H1 (cell line): ENCODE measurements around the gene HIVEP2. TPM values are rescaled to one million over a fixed set of nuclear protein-coding genes. Genes with fewer than 3 reads are reported as not detected.

Source experiments
- CTCF ChIA-PET: fragments of 300-600 bp; sonication (Branson Sonifier 250); formaldehyde crosslinking; loops from one replicate; lab custom pipeline; 2021; ENCODE audit not compliant: partially characterized antibody; lab: Charles Lee
- POLR2A ChIA-PET: fragments of 300-600 bp; sonication (Branson Sonifier 250); formaldehyde crosslinking; loops from one replicate; lab custom pipeline; 2021; ENCODE audit warnings: inconsistent platforms; ENCODE audit not compliant: partially characterized antibody; lab: Charles Lee
- DNase-seq, 2 experiments: peaks; one replicate each; pipeline versions ENCODE4 v3.0.0 to v3.0.0-alpha.2; 2010 to 2022; ENCODE audit warnings: low spot score in 2 of 2, low read depth in 1 of 2, mixed read lengths in 1 of 2
- FAIRE-seq: peaks from 2 replicates; lab custom pipeline; 2011; peaks lifted over from hg19 to GRCh38; lab: Jason Lieb, UNC
- H2AFZ ChIP-seq: 2 replicates; pipeline ENCODE4 v1.8.1; 2012; ENCODE audit warnings: low read length, inconsistent platforms
- H2AK5ac ChIP-seq: 2 replicates; pipeline ENCODE4 v1.6.1; 2013; ENCODE audit warnings: low read depth, low read length
- H2BK120ac ChIP-seq: replicated peaks from 2 replicates; pipeline ENCODE3; 2013; ENCODE audit warnings: low read depth, low read length, inconsistent platforms
- H2BK12ac ChIP-seq: 2 replicates; pipeline ENCODE4 v1.6.1; 2013; ENCODE audit warnings: low read depth, low read length
- H2BK15ac ChIP-seq: 2 replicates; pipeline ENCODE4 v1.6.1; 2013; ENCODE audit warnings: low read length
- H2BK20ac ChIP-seq: 2 replicates; pipeline ENCODE4 v1.6.1; 2013; ENCODE audit warnings: low read length
- H2BK5ac ChIP-seq: 2 replicates; pipeline ENCODE4 v1.6.1; 2013; ENCODE audit warnings: low read depth, low read length
- H3K14ac ChIP-seq: 2 replicates; pipeline ENCODE4 v1.6.1; 2013; ENCODE audit warnings: inconsistent platforms; ENCODE audit not compliant: insufficient read length
- H3K18ac ChIP-seq: 2 replicates; pipeline ENCODE4 v1.6.1; 2013; ENCODE audit warnings: low read length; ENCODE audit errors: extremely low read depth
- H3K23ac ChIP-seq: 2 replicates; pipeline ENCODE4 v1.6.1; 2013; ENCODE audit warnings: inconsistent platforms; ENCODE audit not compliant: insufficient read length
- H3K23me2 ChIP-seq: 2 replicates; pipeline ENCODE4 v1.6.1; 2013; ENCODE audit warnings: low read depth, low read length
- H3K27ac ChIP-seq: 2 replicates; pipeline ENCODE4 v1.6.1; 2011; ENCODE audit warnings: low read depth, low read length, inconsistent platforms
- H3K27me3 ChIP-seq, 4 experiments: replicated peaks in 1 of 4; 1 replicate in 1 of 4; 2 replicates in 3 of 4; pipeline versions ENCODE4 v1.6.1 to v1.8.1; 2011 to 2013; ENCODE audit warnings: low read length in 3 of 4, mild to moderate bottlenecking in 3 of 4, inconsistent platforms in 2 of 4, mixed read lengths in 2 of 4, moderate library complexity in 1 of 4; ENCODE audit not compliant: control insufficient read depth in 3 of 4, insufficient read depth in 3 of 4; ENCODE audit errors: extremely low read depth in 1 of 4
- H3K36me3 ChIP-seq, 4 experiments: 2 replicates each; pipeline versions ENCODE4 v1.6.1 to v1.8.1; 2011 to 2013; ENCODE audit warnings: mild to moderate bottlenecking in 4 of 4, low read length in 3 of 4, moderate library complexity in 2 of 4, control low read depth in 1 of 4, inconsistent platforms in 1 of 4; ENCODE audit not compliant: insufficient read depth in 4 of 4, control insufficient read depth in 2 of 4
- H3K4ac ChIP-seq: replicated peaks from 2 replicates; pipeline ENCODE3; 2013; ENCODE audit warnings: low read length, low read depth, mixed read lengths, inconsistent platforms; ENCODE audit not compliant: insufficient read length
- H3K4me1 ChIP-seq, 4 experiments: replicated peaks in 1 of 4; 1 replicate in 1 of 4; 2 replicates in 3 of 4; pipeline versions ENCODE4 v1.6.1 to v1.8.1; 2011 to 2013; ENCODE audit warnings: low read length in 3 of 4, inconsistent platforms in 2 of 4, mixed read lengths in 1 of 4; ENCODE audit not compliant: insufficient read depth in 4 of 4, control insufficient read depth in 3 of 4
- H3K4me2 ChIP-seq, 2 experiments: 2 replicates each; pipeline versions ENCODE4 v1.6.1 to v1.8.1; 2011 to 2013; ENCODE audit warnings: low read depth in 2 of 2, low read length in 2 of 2, control low read depth in 1 of 2, inconsistent platforms in 1 of 2, mild to moderate bottlenecking in 1 of 2; ENCODE audit not compliant: insufficient read depth in 1 of 2
- H3K4me3 ChIP-seq, 4 experiments: fragments of 200-600, 300-600 bp in 1 of 4; sonication (generic), shearing (Covaris generic), sonication (Bioruptor Twin) in 1 of 4; 2 replicates each; pipeline versions ENCODE4 v1.5.1 to v1.8.1; 2011 to 2016; ENCODE audit warnings: low read length in 4 of 4, low read depth in 3 of 4, control low read depth in 2 of 4, inconsistent platforms in 2 of 4, mild to moderate bottlenecking in 2 of 4, mixed read lengths in 1 of 4, moderate library complexity in 1 of 4; ENCODE audit not compliant: insufficient read depth in 2 of 4; ENCODE audit errors: extremely low read depth in 1 of 4
- H3K56ac ChIP-seq: replicated peaks from 2 replicates; pipeline ENCODE3; 2013; ENCODE audit warnings: low read depth, mild to moderate bottlenecking, mixed read lengths, low read length, inconsistent platforms; ENCODE audit not compliant: insufficient read length
- H3K79me1 ChIP-seq: 2 replicates; pipeline ENCODE4 v1.6.1; 2013; ENCODE audit warnings: low read depth, low read length, control low read depth
- H3K79me2 ChIP-seq, 2 experiments: 2 replicates each; pipeline versions ENCODE4 v1.6.1 to v1.8.1; 2012 to 2013; ENCODE audit warnings: low read length in 2 of 2, mild to moderate bottlenecking in 2 of 2, inconsistent platforms in 1 of 2; ENCODE audit not compliant: insufficient read depth in 2 of 2, control insufficient read depth in 1 of 2
- H3K9ac ChIP-seq, 4 experiments: replicated peaks in 1 of 4; 1 replicate in 1 of 4; 2 replicates in 3 of 4; pipeline versions ENCODE4 v1.6.1 to v1.8.1; 2011 to 2013; ENCODE audit warnings: low read depth in 3 of 4, low read length in 3 of 4, control low read depth in 2 of 4, mild to moderate bottlenecking in 2 of 4, moderate library complexity in 2 of 4, inconsistent platforms in 1 of 4; ENCODE audit errors: extremely low read depth in 1 of 4
- H3K9me3 ChIP-seq, 2 experiments: 2 replicates each; pipeline versions ENCODE4 v1.6.1 to v1.8.1; 2012 to 2013; ENCODE audit warnings: mild to moderate bottlenecking in 2 of 2, moderate library complexity in 2 of 2, control low read depth in 1 of 2, inconsistent platforms in 1 of 2, low read depth in 1 of 2, low read length in 1 of 2, mixed read lengths in 1 of 2; ENCODE audit not compliant: insufficient read depth in 2 of 2
- H4K20me1 ChIP-seq, 2 experiments: replicated peaks in 1 of 2; 2 replicates each; pipeline versions ENCODE3 to v1.8.1; 2011 to 2013; ENCODE audit warnings: inconsistent platforms in 2 of 2, low read length in 2 of 2, mild to moderate bottlenecking in 1 of 2; ENCODE audit not compliant: insufficient read depth in 2 of 2, control insufficient read depth in 1 of 2
- H4K5ac ChIP-seq: 2 replicates; pipeline ENCODE4 v1.6.1; 2013; ENCODE audit warnings: low read length, low read depth, mixed read lengths, inconsistent platforms; ENCODE audit not compliant: insufficient read length
- H4K8ac ChIP-seq: 2 replicates; pipeline ENCODE4 v1.8.0; 2013; ENCODE audit warnings: mild to moderate bottlenecking, moderate library complexity, low read length, inconsistent platforms; ENCODE audit not compliant: insufficient read depth; ENCODE audit errors: extremely low read depth
- H4K91ac ChIP-seq: replicated peaks from 2 replicates; pipeline ENCODE3; 2013; ENCODE audit warnings: low read length, mixed read lengths, inconsistent platforms; ENCODE audit not compliant: insufficient read length
- BCL11A ChIP-seq, 2 experiments: IDR thresholded peaks; one replicate each; pipeline ENCODE4 v1.6.1; 2011; ENCODE audit warnings: low read depth in 2 of 2, low read length in 2 of 2, mild to moderate bottlenecking in 2 of 2
- BRCA1 ChIP-seq: IDR thresholded peaks from 2 replicates; pipeline ENCODE4 v1.6.1; 2012; ENCODE audit warnings: low read depth, low read length, improper control_type of control experiment
- HDAC6 ChIP-seq: IDR thresholded peaks from one replicate; pipeline ENCODE4 v1.7.1; 2012; ENCODE audit warnings: low read depth, mild to moderate bottlenecking, inconsistent platforms, low read length, moderate library complexity
- KDM1A ChIP-seq: fragments of 200-600, 300-600 bp; sonication (generic); IDR thresholded peaks from 2 replicates; pipeline ENCODE4 v1.7.1; 2016; ENCODE audit warnings: mild to moderate bottlenecking, low read length, borderline replicate concordance
- MAFK ChIP-seq: IDR thresholded peaks from 2 replicates; pipeline ENCODE4 v1.6.1; 2012; ENCODE audit warnings: low read depth, mild to moderate bottlenecking, improper control_type of control experiment, low read length
- TAF1 ChIP-seq: IDR thresholded peaks from 2 replicates; pipeline ENCODE4 v1.6.1; 2011; ENCODE audit warnings: mild to moderate bottlenecking, low read depth, low read length
- TAF7 ChIP-seq: optimal IDR thresholded peaks from 2 replicates; pipeline ENCODE3; 2011; ENCODE audit warnings: low read depth, mild to moderate bottlenecking, inconsistent platforms, low read length, moderate library complexity, borderline replicate concordance
- WGBS, 2 experiments: shearing (Covaris generic) in 1 of 2; methylation state at CpG; one replicate each; pipeline versions ENCODE4 v1.1.6 to v1.1.7; 2013 to 2015; ENCODE audit warnings: low lambda C conversion rate in 2 of 2, mixed read lengths in 2 of 2, inconsistent platforms in 1 of 2, low coverage in 1 of 2, missing lambda C conversion rate in 1 of 2; ENCODE audit not compliant: insufficient replicate concordance in 2 of 2, insufficient coverage in 1 of 2, insufficient read length in 1 of 2; ENCODE audit errors: extremely low coverage in 1 of 2, missing lambda C conversion rate in 1 of 2; 5-methylcytosine and 5-hydroxymethylcytosine counted together
- polyA plus RNA-seq, 7 experiments: library from polyadenylated mRNA; depleted of rRNA in 3 of 7; stranded (reverse) in 5 of 7; unstranded in 2 of 7; fragments of >200 nt in 5 of 7; fragments of 200-250 nt in 2 of 7; gene quantifications; 1 replicate in 5 of 7; 2 replicates in 1 of 7; 4 replicates in 1 of 7; pipeline versions ENCODE4 v1.2.1 to v1.2.3, GENCODE V29; 2011 to 2013; ENCODE audit warnings: missing spikeins in 2 of 7, mixed read lengths in 2 of 7
- total RNA-seq: library from RNA; stranded (reverse); fragmentation: NEBNext Ultra II Directional; extraction: Animal tissue kit (Norgen Biotek cat#: 25700); gene quantifications from 2 replicates; pipeline ENCODE4 v1.2.1, GENCODE V29; 2021

Gene HIVEP2
- total and polyA plus RNA-seq, 2 of the 8 experiments (the other 6 are each of a cell fraction or from before 2014, with no cell fraction given) = 2.2 to 6.1 TPM

- no peak overlapping the region for H2BK5ac ChIP-seq
- FAIRE-seq (no peak), DNase-seq (no peak)
- no peaks in the 10 kb centered on the region for H3K9me3 ChIP-seq
- no peak overlapping the region for H3K14ac ChIP-seq
- no peak overlapping the region for H4K8ac ChIP-seq
- H2BK20ac ChIP-seq = no peak overlapping the region
- no peak overlapping the region for H2BK12ac ChIP-seq
- no peak overlapping the region for H3K4me2 ChIP-seq
- no peaks in the 10 kb centered on the region for H3K4me1 ChIP-seq
- no peaks in the 10 kb centered on the region for H3K79me1 ChIP-seq
- TF ChIP-seq MAFK (no peak), TAF1 (no peak), KDM1A (no peak), BRCA1 (no peak), TAF7 (no peak), BCL11A (IDR thresholded peaks at IDR 0.05; ENCODE audit: low read depth in 2 of 2, low read length in 2 of 2) (no peak), HDAC6 (no peak)
- H3K23me2 ChIP-seq = no peaks in the 10 kb centered on the region
- no peak overlapping the region for H3K4me3 ChIP-seq
- H4K91ac ChIP-seq = no peak overlapping the region
- H2BK120ac ChIP-seq = no peak overlapping the region
- no peak overlapping the region for H2AFZ ChIP-seq
- 98% methylated on average over 2 of the region's 2 CpGs; no CpG with 5 or more reads in 1 of the 2 experiments for WGBS, 2 experiments
- no peak overlapping the region for H2AK5ac ChIP-seq
- no peak overlapping the region for H4K5ac ChIP-seq
- H3K27ac ChIP-seq = no peak overlapping the region
- no peak overlapping the region for H3K9ac ChIP-seq
- H2BK15ac ChIP-seq = no peak overlapping the region
- no peak overlapping the region for H3K56ac ChIP-seq
- H3K18ac ChIP-seq = no peak overlapping the region
- ChIA-PET POLR2A (no interaction called here), CTCF (interaction anchor here (1.2 kb wide), 1 partner anchor 35 kb away, joined by 3 read pairs; no protein-coding TSS in a partner anchor)
- no peaks in the 10 kb centered on the region for H4K20me1 ChIP-seq
- no peaks in the 10 kb centered on the region for H3K79me2 ChIP-seq
- H3K36me3 ChIP-seq = no peaks in the 10 kb centered on the region
- H3K4ac ChIP-seq = no peak overlapping the region
- H3K27me3 ChIP-seq = no peaks in the 10 kb centered on the region
- H3K23ac ChIP-seq = no peak overlapping the region
Observed at GRCh38 chr6:142728364-142728763, 216.6 kb downstream of the HIVEP2 start.
